OCI-LY1 (cell line): Measurements from ENCODE around the gene PON2.

Source experiments
- H2AFZ ChIP-seq: fragments of 200-600 bp; sonication (generic), shearing (Covaris generic); 2 replicates; pipeline ENCODE4 v1.6.0; 2014; ENCODE audit warnings: antibody characterized with exemption, mild to moderate bottlenecking, low read length
- H3F3A ChIP-seq: fragments of 200-600 bp; sonication (generic), shearing (Covaris generic); 2 replicates; pipeline ENCODE4 v1.6.0; 2014; ENCODE audit warnings: mild to moderate bottlenecking, antibody characterized with exemption, low read length, moderate library complexity; ENCODE audit not compliant: insufficient read depth
- H3K27ac ChIP-seq: fragments of 200-600 bp; sonication (generic); 2 replicates; pipeline ENCODE4 v1.5.1; 2014; ENCODE audit warnings: low read length, mixed run types, mild to moderate bottlenecking, low read depth; ENCODE audit not compliant: poor library complexity, severe bottlenecking
- H3K27me3 ChIP-seq: fragments of 200-600 bp; sonication (generic); 2 replicates; pipeline ENCODE4 v1.6.0; 2014; ENCODE audit warnings: antibody characterized with exemption, mild to moderate bottlenecking, low read length, moderate library complexity; ENCODE audit not compliant: insufficient read depth
- H3K36me3 ChIP-seq: fragments of 200-600 bp; sonication (generic); 2 replicates; pipeline ENCODE4 v1.6.1; 2014; ENCODE audit warnings: mild to moderate bottlenecking, antibody characterized with exemption, low read length, moderate library complexity, mixed read lengths; ENCODE audit not compliant: insufficient read depth
- H3K4me1 ChIP-seq: fragments of 200-600 bp; sonication (generic); 2 replicates; pipeline ENCODE4 v1.5.1; 2014; ENCODE audit warnings: mild to moderate bottlenecking, low read length, moderate library complexity; ENCODE audit not compliant: insufficient read depth, severe bottlenecking
- H3K4me2 ChIP-seq: fragments of 200-600 bp; sonication (generic), shearing (Covaris generic); 2 replicates; pipeline ENCODE4 v1.6.1; 2014; ENCODE audit warnings: low read length
- H3K4me3 ChIP-seq: fragments of 200-600 bp; sonication (generic); 2 replicates; pipeline ENCODE4 v1.5.1; 2014; ENCODE audit warnings: low read length, low read depth, mild to moderate bottlenecking, mixed read lengths; ENCODE audit not compliant: poor library complexity, severe bottlenecking
- H3K79me2 ChIP-seq: fragments of 200-600 bp; shearing (Covaris generic); 2 replicates; pipeline ENCODE4 v1.6.1; 2016; ENCODE audit warnings: mixed run types, low read length, mixed read lengths; ENCODE audit not compliant: insufficient read depth
- H3K9ac ChIP-seq: fragments of 200-600 bp; sonication (generic), shearing (Covaris generic); 2 replicates; pipeline ENCODE4 v1.6.1; 2014; ENCODE audit warnings: mild to moderate bottlenecking, low read length, mixed read lengths
- H3K9me2 ChIP-seq: fragments of 200-600 bp; sonication (generic), shearing (Covaris generic); 2 replicates; pipeline ENCODE4 v1.6.1; 2014; ENCODE audit warnings: low read depth, mild to moderate bottlenecking, low read length, mixed read lengths
- H3K9me3 ChIP-seq: fragments of 200-600 bp; shearing (Covaris generic); 2 replicates; pipeline ENCODE4 v1.6.1; 2014; ENCODE audit warnings: low read length, mixed read lengths
- H4K20me1 ChIP-seq: fragments of 200-600 bp; sonication (generic), shearing (Covaris generic); 2 replicates; pipeline ENCODE4 v1.6.0; 2016; ENCODE audit warnings: mild to moderate bottlenecking, low read length; ENCODE audit not compliant: insufficient read depth
- CTCF ChIP-seq: fragments of 200-600 bp; sonication (generic), shearing (Covaris generic); IDR thresholded peaks from 2 replicates; pipeline ENCODE4 v1.5.1; 2017; ENCODE audit warnings: mild to moderate bottlenecking, antibody characterized with exemption, low read length, moderate library complexity, mixed read lengths
- EZH2 ChIP-seq: fragments of 200-600 bp; sonication (generic), shearing (Covaris generic); IDR thresholded peaks from 2 replicates; pipeline ENCODE4 v1.8.0; 2017; ENCODE audit warnings: borderline replicate concordance, mixed run types, mild to moderate bottlenecking, antibody characterized with exemption, low read length, moderate library complexity, mixed read lengths

PON2 gene

DNA sequence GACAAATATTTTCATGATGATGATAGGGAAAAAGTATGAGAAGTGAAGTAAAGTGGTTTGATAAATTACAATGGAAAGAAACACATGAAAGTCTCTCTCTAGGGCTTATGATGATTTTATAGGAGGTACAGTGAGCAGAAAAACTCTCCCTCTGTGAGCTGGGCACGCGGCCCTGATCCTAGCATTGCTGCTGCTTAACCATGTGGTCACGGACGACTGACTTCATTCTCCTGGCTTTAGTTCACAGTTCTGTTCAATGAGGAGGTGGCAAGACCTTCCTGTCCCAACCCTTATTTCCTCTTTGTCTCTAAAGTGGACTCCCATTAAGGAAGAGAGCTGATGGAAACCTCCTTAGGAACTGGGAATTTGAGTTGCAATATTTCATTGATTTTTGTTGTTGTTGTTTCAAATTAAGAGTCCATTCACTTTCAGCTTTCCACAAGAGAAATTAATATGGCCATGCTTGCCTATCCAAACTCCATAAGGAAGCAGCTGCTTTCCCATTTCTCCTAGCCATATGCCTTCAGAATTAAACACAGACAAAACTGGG, 30.4 kb downstream of the PON2 start:
- no peaks in the 10 kb centered on the region for H4K20me1 ChIP-seq
- H2AFZ ChIP-seq, result no peak overlapping the region
- H3K79me2 ChIP-seq, result no peaks in the 10 kb centered on the region
- H3K9ac ChIP-seq, result no peak overlapping the region
- no peaks in the 10 kb centered on the region; the same call in 1 of the 2 replicates for H3K36me3 ChIP-seq
- H3K9me3 ChIP-seq, result no peaks in the 10 kb centered on the region
- no peaks in the 10 kb centered on the region for H3K27me3 ChIP-seq
- H3K4me1 ChIP-seq, result no peaks in the 10 kb centered on the region
- H3F3A ChIP-seq, result no peaks in the 10 kb centered on the region
- no peak overlapping the region for H3K4me2 ChIP-seq
- H3K9me2 ChIP-seq, result no peaks in the 10 kb centered on the region
- TF ChIP-seq EZH2 (no peak), CTCF (no peak)
- H3K27ac ChIP-seq, result no peak overlapping the region
- no peak overlapping the region for H3K4me3 ChIP-seq

GRCh38 chr7:95398155-95398940, 36.5 kb downstream of the PON2 start:
- no peaks in the 10 kb centered on the region for H4K20me1 ChIP-seq
- no peaks in the 10 kb centered on the region for H3K36me3 ChIP-seq
- no peaks in the 10 kb centered on the region for H3K79me2 ChIP-seq
- H3K4me2 ChIP-seq, result no peak overlapping the region
- H3K4me1 ChIP-seq, result no peaks in the 10 kb centered on the region
- H3K27ac ChIP-seq, result no peak overlapping the region
- H3K9ac ChIP-seq, result no peak overlapping the region
- H3F3A ChIP-seq, result no peaks in the 10 kb centered on the region
- no peaks in the 10 kb centered on the region for H3K9me2 ChIP-seq
- H3K4me3 ChIP-seq, result no peak overlapping the region
- no peak for TF ChIP-seq EZH2
- TF ChIP-seq CTCF, result no peak
- no peaks in the 10 kb centered on the region for H3K27me3 ChIP-seq
- H3K9me3 ChIP-seq, result no peaks in the 10 kb centered on the region
- H2AFZ ChIP-seq, result no peak overlapping the region

GRCh38 chr7:95397381-95397780, 37.4 kb downstream of the PON2 start:
- no peaks in the 10 kb centered on the region for H3K9me2 ChIP-seq
- H3K4me1 ChIP-seq, result no peaks in the 10 kb centered on the region
- H3K27ac ChIP-seq, result no peak overlapping the region
- H3K79me2 ChIP-seq, result no peaks in the 10 kb centered on the region
- no peaks in the 10 kb centered on the region for H3K9me3 ChIP-seq
- no peak for TF ChIP-seq EZH2
- TF ChIP-seq CTCF, result no peak
- H3K9ac ChIP-seq, result no peak overlapping the region
- no peak overlapping the region for H2AFZ ChIP-seq
- H3K36me3 ChIP-seq, result no peaks in the 10 kb centered on the region
- no peak overlapping the region for H3K4me2 ChIP-seq
- H3K27me3 ChIP-seq, result no peaks in the 10 kb centered on the region
- H3F3A ChIP-seq, result no peaks in the 10 kb centered on the region
- H3K4me3 ChIP-seq, result no peak overlapping the region
- no peaks in the 10 kb centered on the region for H4K20me1 ChIP-seq
